HCT116 (cell line): ENCODE data around the gene FHL3. TPM values are rescaled to one million over a fixed set of nuclear protein-coding genes. Genes with fewer than 3 reads are reported as not detected.

Experiments
- CBX3 ChIP-seq: IDR thresholded peaks from 2 replicates; pipeline ENCODE4 v1.6.1; 2012; ENCODE audit warnings: low read depth
- CEBPB ChIP-seq: IDR thresholded peaks from 2 replicates; pipeline ENCODE4 v1.6.1; 2012; ENCODE audit warnings: low read depth
- ELF1 ChIP-seq: IDR thresholded peaks from 2 replicates; pipeline ENCODE4 v1.6.1; 2012; ENCODE audit warnings: low read depth, borderline replicate concordance
- EZH2 ChIP-seq: fragments of 200-600 bp; sonication (generic); IDR thresholded peaks from 2 replicates; pipeline ENCODE4 v1.6.1; 2017; ENCODE audit warnings: antibody characterized with exemption, mixed run types
- POLR2AphosphoS5 ChIP-seq: IDR thresholded peaks from 2 replicates; pipeline ENCODE4 v1.6.1; 2011; ENCODE audit warnings: mild to moderate bottlenecking, low read depth, low read length, moderate library complexity
- RAD21 ChIP-seq: IDR thresholded peaks from 2 replicates; pipeline ENCODE4 v1.6.1; 2012; ENCODE audit warnings: low read depth, mild to moderate bottlenecking
- SIN3A ChIP-seq: IDR thresholded peaks from 2 replicates; pipeline ENCODE4 v1.6.1; 2012; ENCODE audit warnings: low read depth
- YY1 ChIP-seq: IDR thresholded peaks from 2 replicates; pipeline ENCODE4 v1.6.1; 2011; ENCODE audit warnings: low read length, low read depth, moderate library complexity, mild to moderate bottlenecking; ENCODE audit not compliant: insufficient replicate concordance; ENCODE audit errors: extremely low read depth
- ZFX ChIP-seq: fragments of 450-650 bp; IDR thresholded peaks from 2 replicates; pipeline ENCODE4 v1.6.1; 2017
- total RNA-seq: library from RNA; stranded (reverse); gene quantifications from one replicate; pipeline ENCODE4 v1.2.1, GENCODE V29; 2021; ENCODE audit not compliant: unreplicated experiment
- TF ChIP-seq, protein P1 (sequence below): IDR thresholded peaks from 2 replicates; pipeline ENCODE4 v1.6.1; 2012
- TF ChIP-seq, protein P2 (sequence below): IDR thresholded peaks from 2 replicates; pipeline ENCODE4 v1.6.1; 2012; ENCODE audit warnings: low read depth

Gene FHL3
- total RNA-seq, 1 experiment from 2014 or later, result 22.5 TPM

DNA sequence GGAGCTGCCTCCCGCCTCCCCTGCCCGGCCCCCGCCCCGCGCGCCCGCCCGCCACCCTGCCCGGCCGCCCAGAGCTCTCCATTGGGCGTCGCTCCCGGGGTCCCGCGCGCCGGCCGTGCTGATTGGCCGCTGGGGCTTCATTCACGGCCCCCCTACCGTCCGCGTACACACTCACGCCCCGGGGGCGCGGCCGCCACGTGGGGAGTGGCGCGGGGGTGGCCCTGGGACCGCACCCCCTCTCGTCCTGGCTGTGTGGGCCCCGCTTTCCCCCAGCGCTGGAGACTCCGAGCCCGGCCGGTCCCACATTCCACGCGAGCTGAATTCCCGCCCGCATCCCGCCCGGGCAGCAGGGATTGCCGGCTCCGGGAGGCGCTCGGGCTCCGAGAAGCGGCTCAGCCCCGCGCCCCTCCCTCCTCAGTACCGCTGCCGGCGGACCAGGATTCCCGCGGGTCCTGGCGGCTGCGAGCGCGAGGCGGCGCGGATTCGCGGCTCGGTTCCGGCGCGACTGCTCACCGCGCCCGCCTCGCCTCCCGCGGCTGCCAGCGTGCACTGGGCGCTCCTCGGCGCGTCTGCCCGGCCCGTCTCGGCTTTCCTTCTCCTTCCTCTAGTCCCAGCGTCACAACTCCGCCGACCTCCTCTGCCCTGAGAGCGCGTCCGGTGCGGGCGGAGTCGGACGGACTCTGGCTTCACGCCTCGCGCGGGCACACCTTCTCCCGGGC lies 41.7 kb upstream of the FHL3 start (continued):
- TF ChIP-seq SIN3A (no peak), RAD21 (0 out of 2 replicates have a peak, but pooled peaks have one; percentile 14), ZFX (no peak), POLR2AphosphoS5 (no peak), CBX3 (no peak), CEBPB (no peak), YY1 (no peak), EZH2 (no peak), ELF1 (no peak)
- TF ChIP-seq, protein P1, sequence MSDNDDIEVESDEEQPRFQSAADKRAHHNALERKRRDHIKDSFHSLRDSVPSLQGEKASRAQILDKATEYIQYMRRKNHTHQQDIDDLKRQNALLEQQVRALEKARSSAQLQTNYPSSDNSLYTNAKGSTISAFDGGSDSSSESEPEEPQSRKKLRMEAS, result peak; percentile 82
- TF ChIP-seq, protein P2, sequence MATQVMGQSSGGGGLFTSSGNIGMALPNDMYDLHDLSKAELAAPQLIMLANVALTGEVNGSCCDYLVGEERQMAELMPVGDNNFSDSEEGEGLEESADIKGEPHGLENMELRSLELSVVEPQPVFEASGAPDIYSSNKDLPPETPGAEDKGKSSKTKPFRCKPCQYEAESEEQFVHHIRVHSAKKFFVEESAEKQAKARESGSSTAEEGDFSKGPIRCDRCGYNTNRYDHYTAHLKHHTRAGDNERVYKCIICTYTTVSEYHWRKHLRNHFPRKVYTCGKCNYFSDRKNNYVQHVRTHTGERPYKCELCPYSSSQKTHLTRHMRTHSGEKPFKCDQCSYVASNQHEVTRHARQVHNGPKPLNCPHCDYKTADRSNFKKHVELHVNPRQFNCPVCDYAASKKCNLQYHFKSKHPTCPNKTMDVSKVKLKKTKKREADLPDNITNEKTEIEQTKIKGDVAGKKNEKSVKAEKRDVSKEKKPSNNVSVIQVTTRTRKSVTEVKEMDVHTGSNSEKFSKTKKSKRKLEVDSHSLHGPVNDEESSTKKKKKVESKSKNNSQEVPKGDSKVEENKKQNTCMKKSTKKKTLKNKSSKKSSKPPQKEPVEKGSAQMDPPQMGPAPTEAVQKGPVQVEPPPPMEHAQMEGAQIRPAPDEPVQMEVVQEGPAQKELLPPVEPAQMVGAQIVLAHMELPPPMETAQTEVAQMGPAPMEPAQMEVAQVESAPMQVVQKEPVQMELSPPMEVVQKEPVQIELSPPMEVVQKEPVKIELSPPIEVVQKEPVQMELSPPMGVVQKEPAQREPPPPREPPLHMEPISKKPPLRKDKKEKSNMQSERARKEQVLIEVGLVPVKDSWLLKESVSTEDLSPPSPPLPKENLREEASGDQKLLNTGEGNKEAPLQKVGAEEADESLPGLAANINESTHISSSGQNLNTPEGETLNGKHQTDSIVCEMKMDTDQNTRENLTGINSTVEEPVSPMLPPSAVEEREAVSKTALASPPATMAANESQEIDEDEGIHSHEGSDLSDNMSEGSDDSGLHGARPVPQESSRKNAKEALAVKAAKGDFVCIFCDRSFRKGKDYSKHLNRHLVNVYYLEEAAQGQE, result no peak
